ENCODE data around the gene TRRAP. TPM values are rescaled to one million over a fixed set of nuclear protein-coding genes. Genes with fewer than 3 reads are reported as not detected.

The TRRAP gene
- total RNA-seq, 6 experiments from 2014 or later, result 26.6 to 35.5 (median 28.7) TPM

- Mint-ChIP-seq H3K36me3 (ENCODE audit: low read depth) (peaks cover 30% of the 10 kb centered on the region), H3K9me3 (no peaks in the 10 kb centered on the region), H3K27ac (no peak overlapping the region), H3K27me3 (ENCODE audit: insufficient read depth) (no peaks in the 10 kb centered on the region; the same call in 1 of the 2 replicates), H3K4me3 (no peak overlapping the region), H3K4me1 (ENCODE audit: low read depth) (no peaks in the 10 kb centered on the region)
- DNase-seq, result no peak
- TF ChIP-seq CTCF (IDR thresholded peaks at IDR 0.05), result no peak
These were observed 65.0 kb downstream of the TRRAP start for GRCh38 chr7:98943336-98943735.

GRCh38 chr7:98944386-98944785 lies 66.1 kb downstream of the TRRAP start:
- no peak overlapping the region for H3K27ac Mint-ChIP-seq
- peaks cover 30% of the 10 kb centered on the region for H3K36me3 Mint-ChIP-seq (ENCODE audit: low read depth)
- no peak for DNase-seq
- no peaks in the 10 kb centered on the region for H3K9me3 Mint-ChIP-seq
- no peak overlapping the region for H3K4me3 Mint-ChIP-seq
- TF ChIP-seq CTCF (IDR thresholded peaks at IDR 0.05), result no peak
- no peaks in the 10 kb centered on the region for H3K4me1 Mint-ChIP-seq (ENCODE audit: low read depth)
- no peaks in the 10 kb centered on the region; the same call in 1 of the 2 replicates for H3K27me3 Mint-ChIP-seq (ENCODE audit: insufficient read depth)

DNA sequence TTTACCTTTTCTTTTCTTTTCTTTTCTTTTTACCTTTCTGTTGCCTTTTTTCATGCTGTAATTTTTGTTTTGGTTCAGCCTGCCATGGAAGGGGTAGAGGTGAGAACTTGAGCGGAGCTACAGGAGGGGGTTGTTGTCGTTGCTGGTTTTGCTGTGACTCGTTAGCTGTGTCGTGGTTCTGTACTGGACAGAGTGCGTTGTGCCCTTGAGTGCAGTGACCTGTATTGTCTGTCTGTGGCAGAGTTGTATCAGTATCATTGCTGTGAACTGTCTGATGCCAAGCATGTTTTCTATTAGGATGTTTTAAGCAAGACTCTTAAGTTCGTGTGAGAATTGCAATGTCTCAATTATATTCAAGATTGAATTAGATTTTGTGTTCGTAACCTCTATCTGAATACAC lies 67.5 kb downstream of the TRRAP start:
- Mint-ChIP-seq H3K27me3 (ENCODE audit: insufficient read depth) (no peaks in the 10 kb centered on the region; the same call in 1 of the 2 replicates), H3K27ac (no peak overlapping the region), H3K9me3 (no peaks in the 10 kb centered on the region), H3K4me3 (no peak overlapping the region), H3K4me1 (ENCODE audit: low read depth) (no peaks in the 10 kb centered on the region), H3K36me3 (ENCODE audit: low read depth) (peaks cover 34% of the 10 kb centered on the region)
- no peak for TF ChIP-seq CTCF (IDR thresholded peaks at IDR 0.05)
- no peak for DNase-seq

DNA sequence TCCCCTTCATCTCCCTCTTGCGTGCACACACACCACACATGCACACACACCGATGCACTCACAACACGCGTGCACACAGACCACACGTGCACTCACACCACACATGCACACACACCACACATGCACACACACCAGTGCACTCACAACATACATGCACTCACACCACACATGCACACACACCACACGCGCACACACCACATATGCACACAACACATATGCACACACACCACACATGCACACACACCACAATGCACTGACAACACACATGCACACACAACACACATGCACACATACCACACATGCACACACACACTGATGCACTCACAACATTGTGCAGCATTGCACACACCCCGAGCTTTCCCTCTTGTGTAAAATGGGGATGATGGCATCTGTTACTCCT lies 68.1 kb downstream of the TRRAP start:
- no peak overlapping the region for H3K27ac Mint-ChIP-seq
- H3K4me3 Mint-ChIP-seq, result no peak overlapping the region
- DNase-seq, result no peak
- peaks cover 30% of the 10 kb centered on the region for H3K36me3 Mint-ChIP-seq (ENCODE audit: low read depth)
- no peak for TF ChIP-seq CTCF (IDR thresholded peaks at IDR 0.05)
- H3K4me1 Mint-ChIP-seq (ENCODE audit: low read depth), result no peaks in the 10 kb centered on the region
- no peaks in the 10 kb centered on the region for H3K9me3 Mint-ChIP-seq
- no peaks in the 10 kb centered on the region; the same call in 1 of the 2 replicates for H3K27me3 Mint-ChIP-seq (ENCODE audit: insufficient read depth)

DNA sequence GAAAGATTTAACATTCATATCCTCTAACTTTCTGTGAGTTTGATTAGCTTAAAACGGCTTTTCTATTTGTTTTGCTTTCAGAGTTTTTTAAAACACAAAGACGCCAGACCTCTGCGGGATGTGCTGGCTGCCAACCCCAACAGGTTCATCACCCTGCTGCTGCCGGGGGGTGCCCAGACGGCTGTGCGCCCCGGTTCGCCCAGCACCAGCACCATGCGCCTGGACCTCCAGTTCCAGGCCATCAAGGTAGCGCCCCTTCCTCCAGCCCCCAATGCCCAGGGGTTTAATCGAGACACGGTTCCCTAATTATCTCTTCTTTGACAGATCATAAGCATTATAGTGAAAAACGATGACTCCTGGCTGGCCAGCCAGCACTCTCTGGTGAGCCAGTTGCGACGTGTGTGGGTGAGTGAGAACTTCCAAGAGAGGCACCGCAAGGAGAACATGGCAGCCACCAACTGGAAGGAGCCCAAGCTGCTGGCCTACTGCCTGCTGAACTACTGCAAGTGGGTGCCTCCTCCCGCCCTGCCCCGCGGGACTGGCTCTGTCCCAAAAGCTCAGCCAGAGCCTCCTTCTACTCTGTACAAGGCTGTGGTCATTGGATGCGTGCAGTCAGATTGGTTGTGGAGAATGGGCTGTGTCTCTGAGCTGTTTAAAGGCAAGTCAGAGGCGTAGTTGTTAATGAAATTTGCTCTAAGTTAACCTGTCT lies 71.2 kb downstream of the TRRAP start:
- no peak for TF ChIP-seq CTCF (IDR thresholded peaks at IDR 0.05)
- no peak for DNase-seq
- H3K4me3 Mint-ChIP-seq, result no peak overlapping the region
- H3K36me3 Mint-ChIP-seq (ENCODE audit: low read depth), result peaks cover 43% of the 10 kb centered on the region
- no peaks in the 10 kb centered on the region for H3K9me3 Mint-ChIP-seq
- H3K27ac Mint-ChIP-seq, result no peak overlapping the region
- no peaks in the 10 kb centered on the region for H3K4me1 Mint-ChIP-seq (ENCODE audit: low read depth)
- H3K27me3 Mint-ChIP-seq (ENCODE audit: insufficient read depth), result no peaks in the 10 kb centered on the region; the same call in 1 of the 2 replicates

Measured in HFFc6 (cell line).